SK-N-MC (cell line): Measurements from ENCODE around the gene ARHGAP22.

Experiments
- EZH2 ChIP-seq: fragments of 200-600 bp; sonication (generic); IDR thresholded peaks from one replicate; pipeline ENCODE4 v1.6.1; 2017; ENCODE audit warnings: antibody characterized with exemption
- POLR2AphosphoS5 ChIP-seq: IDR thresholded peaks from 2 replicates; pipeline ENCODE4 v1.6.1; 2012; ENCODE audit warnings: mild to moderate bottlenecking, low read depth, low read length, borderline replicate concordance

DNA sequence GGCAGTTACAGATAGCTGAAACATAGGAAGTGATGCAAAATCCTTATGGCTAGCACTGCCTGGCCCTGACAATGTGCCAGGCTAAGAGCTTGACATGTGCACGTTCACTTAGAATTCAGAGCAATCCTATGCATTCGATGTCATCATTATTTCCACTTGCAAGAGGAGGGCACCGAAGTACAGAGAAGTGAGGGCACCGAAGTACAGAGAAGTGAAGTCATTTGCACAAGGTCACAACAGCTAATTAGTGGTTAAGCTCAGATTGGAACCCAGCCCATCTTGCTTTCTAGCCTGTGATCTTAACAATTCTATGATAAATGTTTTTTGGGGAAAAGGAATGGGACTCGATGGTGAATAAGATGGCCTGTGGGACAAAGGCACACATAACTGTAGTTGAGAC lies 73.4 kb downstream of the ARHGAP22 start:
- TF ChIP-seq EZH2 (no peak), POLR2AphosphoS5 (no peak)
